Activated CD8-positive, alpha-beta T cell treated with anti-CD3 and anti-CD28 coated beads for 36 hours (primary cell): ENCODE data around the gene GPR176. TPM values are rescaled to one million over a fixed set of nuclear protein-coding genes. Genes with fewer than 3 reads are reported as not detected.

Experiments
- ATAC-seq: fragments of 200-7000 bp; cut with Tn5 transposase; one replicate; pipeline ENCODE4 v1.10.0; 2021; ENCODE audit warnings: mild to moderate bottlenecking, moderate library complexity
- CTCF ChIA-PET: fragments of 350-600 bp; sonication (Branson Sonifier 250); formaldehyde crosslinking; loops from one replicate; lab custom pipeline; 2021; ENCODE audit warnings: antibody characterized with exemption; lab: Charles Lee
- POLR2A ChIA-PET: fragments of 350-600 bp; sonication (Branson Sonifier 250); formaldehyde crosslinking; loops from one replicate; lab custom pipeline; 2021; ENCODE audit warnings: antibody characterized with exemption; lab: Charles Lee
- DNase-seq: peaks from one replicate; pipeline ENCODE4 v3.0.0-alpha.2; 2020
- H3K27ac Mint-ChIP-seq: one replicate; pipeline ENCODE4 v1.8.0; 2021; ENCODE audit warnings: mild to moderate bottlenecking, mixed read lengths
- H3K27me3 Mint-ChIP-seq: one replicate; pipeline ENCODE4 v1.8.0; 2021; ENCODE audit warnings: mixed read lengths
- H3K36me3 Mint-ChIP-seq: one replicate; pipeline ENCODE4 v1.8.0; 2021; ENCODE audit warnings: low read depth, mixed read lengths
- H3K4me1 Mint-ChIP-seq: one replicate; pipeline ENCODE4 v1.8.0; 2021; ENCODE audit warnings: low read depth, mixed read lengths
- H3K4me3 Mint-ChIP-seq: one replicate; pipeline ENCODE4 v1.8.0; 2021; ENCODE audit warnings: mild to moderate bottlenecking, moderate library complexity, mixed read lengths
- H3K9me3 Mint-ChIP-seq: one replicate; pipeline ENCODE4 v1.8.0; 2021; ENCODE audit warnings: mixed read lengths
- CTCF ChIP-seq: fragments of 200-600 bp; IDR thresholded peaks from one replicate; pipeline ENCODE4 v1.8.0; 2022; ENCODE audit warnings: antibody characterized with exemption, mild to moderate bottlenecking
- intact Hi-C: fragments of 100-400 bp; cut with micrococcal nuclease; formaldehyde crosslinking; loops from one replicate; pipeline ENCODE4 v1.10.0; 2022
- total RNA-seq, 2 experiments: library from RNA; stranded (reverse); gene quantifications; one replicate each; pipeline ENCODE4 v1.2.3, GENCODE V29; 2021

GPR176 gene
- total RNA-seq, 2 experiments from 2014 or later = 0.13 to 0.16 TPM

DNA sequence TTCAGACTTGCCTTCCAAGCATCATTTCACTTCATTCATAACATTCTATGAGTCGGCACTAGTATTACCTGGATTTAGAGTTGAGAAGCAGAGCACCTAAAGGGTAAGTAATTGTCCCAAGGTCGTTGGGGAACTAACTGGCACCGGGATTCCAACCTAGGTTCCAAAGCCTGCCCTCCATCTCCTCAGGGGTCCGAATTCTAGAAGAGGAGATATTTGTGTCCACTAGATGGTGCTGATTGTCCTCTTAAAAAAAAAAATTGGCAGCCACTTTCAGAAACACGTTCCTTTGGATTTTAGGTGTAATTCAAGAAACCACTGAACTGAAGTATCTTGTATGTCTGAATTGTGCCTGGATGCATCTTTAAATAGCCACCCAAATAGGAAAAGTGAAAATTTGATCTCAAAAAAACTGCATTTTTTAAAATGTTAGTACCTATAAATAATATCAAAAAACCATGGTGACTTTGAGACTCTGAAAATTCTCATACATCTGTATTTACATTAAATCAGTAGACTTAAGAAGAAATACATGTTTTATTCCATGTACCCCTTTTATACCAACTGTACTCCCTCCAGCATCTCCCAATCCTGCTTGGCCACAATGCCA, 133.5 kb downstream of the GPR176 start:
- peaks cover 3% of the 10 kb centered on the region for H3K36me3 Mint-ChIP-seq
- no peak overlapping the region for H3K4me3 Mint-ChIP-seq
- peak; percentile 42 for TF ChIP-seq CTCF
- DNase-seq = peak; percentile 26
- no peaks in the 10 kb centered on the region for H3K27me3 Mint-ChIP-seq
- H3K4me1 Mint-ChIP-seq = peaks cover 52% of the 10 kb centered on the region
- H3K27ac Mint-ChIP-seq = no peak overlapping the region
- intact Hi-C loops = loop anchor here (5.0 to 10.0 kb wide), 2 partner anchors 86 to 248 kb away; partner anchors contain the start of gene SRP14
- POLR2A ChIA-PET = interaction anchor here (1.2 kb wide), 1 partner anchor 9 kb away, joined by 3 read pairs; no protein-coding TSS in a partner anchor
- ATAC-seq = no peak
- no peaks in the 10 kb centered on the region for H3K9me3 Mint-ChIP-seq
- CTCF ChIA-PET = interaction anchor here (1.0 to 3.3 kb wide), 4 partner anchors 88 to 356 kb away, joined by 3 to 18 read pairs (median 6); no protein-coding TSS in a partner anchor

DNA sequence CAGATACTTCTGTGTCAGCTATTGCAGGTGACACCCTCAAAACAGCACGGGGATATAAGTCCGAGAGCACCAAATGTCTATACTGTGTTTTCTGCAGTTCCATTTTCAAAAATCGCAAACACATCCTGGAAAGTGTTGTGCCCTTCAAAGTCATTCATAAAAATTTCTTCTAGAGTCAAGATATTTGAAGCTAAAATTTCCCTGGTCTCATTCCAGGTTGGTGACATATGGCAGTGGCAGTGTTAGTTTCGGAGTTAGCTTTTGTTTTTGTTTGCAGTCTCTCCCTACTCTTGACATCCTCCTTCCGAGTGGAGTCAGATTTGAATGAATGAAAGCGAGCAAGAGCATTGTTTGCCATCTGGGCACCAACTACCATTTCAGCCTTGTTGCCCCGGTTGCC, 134.2 kb downstream of the GPR176 start:
- no peak for ATAC-seq
- POLR2A ChIA-PET = no interaction called here
- H3K9me3 Mint-ChIP-seq = no peaks in the 10 kb centered on the region
- no peaks in the 10 kb centered on the region for H3K27me3 Mint-ChIP-seq
- TF ChIP-seq CTCF = no peak
- H3K36me3 Mint-ChIP-seq = peaks cover 3% of the 10 kb centered on the region
- intact Hi-C loops = loop anchor here (5.0 to 10.0 kb wide), 2 partner anchors 86 to 249 kb away; partner anchors contain the start of gene SRP14
- no peak for DNase-seq
- H3K4me3 Mint-ChIP-seq = no peak overlapping the region
- no peak overlapping the region for H3K27ac Mint-ChIP-seq
- CTCF ChIA-PET = interaction anchor here (0.8 to 1.8 kb wide), 11 partner anchors 8 to 551 kb away, joined by 3 to 4 read pairs (median 3); no protein-coding TSS in a partner anchor
- H3K4me1 Mint-ChIP-seq = peaks cover 55% of the 10 kb centered on the region

DNA sequence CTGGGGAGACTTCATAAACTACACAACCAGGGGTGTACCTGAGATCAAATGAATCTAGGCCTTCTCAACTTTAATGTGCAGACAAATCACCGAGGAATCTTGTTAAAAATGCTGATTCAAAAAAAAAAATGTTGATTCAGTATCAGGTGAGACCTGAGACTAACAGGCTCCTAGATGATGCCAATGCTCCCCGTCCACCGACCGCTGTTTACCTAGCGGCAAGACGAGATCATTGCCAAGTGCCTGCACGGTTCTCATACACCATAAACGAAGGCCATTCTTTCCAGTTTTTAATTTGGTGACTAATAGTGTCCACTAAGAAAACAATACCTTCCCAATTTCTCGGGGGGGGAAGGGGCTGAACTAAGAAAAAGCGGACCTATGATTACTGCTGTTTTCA, 134.9 kb downstream of the GPR176 start:
- intact Hi-C loops = loop anchor here (5.0 to 10.0 kb wide), 2 partner anchors 87 to 250 kb away; partner anchors contain the start of gene SRP14
- Mint-ChIP-seq H3K9me3 (no peaks in the 10 kb centered on the region), H3K4me3 (peak overlapping the region; percentile 42), H3K36me3 (peaks cover 3% of the 10 kb centered on the region), H3K27ac (no peak overlapping the region), H3K4me1 (peaks cover 55% of the 10 kb centered on the region), H3K27me3 (no peaks in the 10 kb centered on the region)
- POLR2A ChIA-PET = no interaction called here
- DNase-seq (no peak), ATAC-seq (no peak)
- TF ChIP-seq CTCF = no peak
- CTCF ChIA-PET = interaction anchor here (0.8 to 1.8 kb wide), 11 partner anchors 7 to 552 kb away, joined by 3 to 6 read pairs (median 3); partner anchors contain the start of gene SRP14

DNA sequence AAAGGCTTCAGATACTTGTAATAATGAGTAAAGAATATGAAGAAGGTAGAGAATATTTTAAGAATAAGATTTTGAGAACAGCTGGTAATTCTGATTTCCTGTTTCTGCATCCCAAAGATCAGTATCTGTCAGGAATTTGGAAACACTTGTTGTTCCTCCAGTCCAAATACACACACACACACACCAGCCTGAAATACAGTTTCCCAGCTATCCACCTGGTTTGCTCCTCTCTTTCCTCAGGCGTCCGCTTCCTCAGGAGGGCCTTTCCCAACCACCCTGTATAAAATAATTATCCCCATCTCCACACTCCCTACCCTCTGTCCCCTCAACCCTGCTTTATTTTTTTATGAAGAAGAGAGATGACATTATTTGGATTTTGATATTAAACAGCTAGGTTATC, 135.4 kb downstream of the GPR176 start:
- no peaks in the 10 kb centered on the region for H3K27me3 Mint-ChIP-seq
- intact Hi-C loops = loop anchor here (5.0 to 10.0 kb wide), 3 partner anchors 88 to 250 kb away; partner anchors contain the start of genes EIF2AK4 and SRP14
- H3K4me1 Mint-ChIP-seq = peaks cover 55% of the 10 kb centered on the region
- CTCF ChIA-PET = interaction anchor here (1.2 to 1.8 kb wide), 2 partner anchors 99 to 254 kb away, joined by 4 to 6 read pairs; partner anchors contain the start of gene SRP14
- ATAC-seq (no peak), DNase-seq (no peak)
- POLR2A ChIA-PET = no interaction called here
- peaks cover 3% of the 10 kb centered on the region for H3K36me3 Mint-ChIP-seq
- peak overlapping the region; percentile 42 for H3K4me3 Mint-ChIP-seq
- no peak for TF ChIP-seq CTCF
- H3K9me3 Mint-ChIP-seq = no peaks in the 10 kb centered on the region
- H3K27ac Mint-ChIP-seq = peak overlapping the region; percentile 1

DNA sequence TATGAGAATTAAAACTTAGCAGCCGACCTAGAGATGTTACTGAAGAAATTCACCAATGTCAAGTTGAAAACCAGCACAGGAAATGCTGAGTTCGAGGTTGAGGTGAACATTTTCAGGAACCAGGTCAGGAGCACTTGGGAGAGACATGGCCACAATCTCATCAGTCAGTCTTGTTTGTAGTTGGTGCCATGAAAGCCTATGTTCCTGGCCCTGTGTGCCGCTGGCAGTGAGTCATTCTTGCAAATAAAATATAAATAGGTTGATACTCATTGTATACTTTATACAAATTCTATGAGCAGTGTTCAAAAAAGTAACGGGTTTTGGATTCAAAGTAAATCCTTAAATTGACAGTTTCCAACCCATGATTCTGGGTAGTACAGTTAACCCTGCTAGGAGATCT, 135.9 kb downstream of the GPR176 start:
- CTCF ChIA-PET = interaction anchor here (1.2 kb wide), 1 partner anchor 254 kb away, joined by 6 read pairs; the partner anchor contains the start of gene SRP14
- peak overlapping the region; percentile 78 for H3K4me3 Mint-ChIP-seq
- ATAC-seq (no peak), DNase-seq (no peak)
- H3K27ac Mint-ChIP-seq = no peak overlapping the region
- peaks cover 55% of the 10 kb centered on the region for H3K4me1 Mint-ChIP-seq
- TF ChIP-seq CTCF = no peak
- intact Hi-C loops = loop anchor here (5.0 to 10.0 kb wide), 2 partner anchors 148 to 251 kb away; partner anchors contain the start of genes EIF2AK4 and SRP14
- H3K36me3 Mint-ChIP-seq = peaks cover 3% of the 10 kb centered on the region
- H3K9me3 Mint-ChIP-seq = no peaks in the 10 kb centered on the region
- H3K27me3 Mint-ChIP-seq = no peaks in the 10 kb centered on the region
- POLR2A ChIA-PET = interaction anchor here (1.6 kb wide), 1 partner anchor 1267 kb away, joined by 3 read pairs; no protein-coding TSS in a partner anchor
